Thyroid gland (tissue), 4 donors: ENCODE measurements around the gene RSRC2.

Experiments
- POLR2A ChIP-seq, 2 donors: fragments of 450-650 bp; IDR thresholded peaks; one replicate each; pipeline ENCODE4 v1.6.1; 2017; ENCODE audit warnings: antibody characterized with exemption in 2 of 2, mild to moderate bottlenecking in 2 of 2, moderate library complexity in 1 of 2
- TF ChIP-seq, protein P1 (sequence below), 6 experiments: fragments of 200-600 bp in 3 of 6; fragments of 450-650 bp in 3 of 6; sonication (generic) in 3 of 6; IDR thresholded peaks; one replicate each; pipeline ENCODE4 v1.5.1; 2016 to 2019; ENCODE audit warnings: antibody characterized with exemption in 6 of 6, mild to moderate bottlenecking in 2 of 6, inconsistent platforms in 1 of 6, moderate library complexity in 1 of 6

DNA sequence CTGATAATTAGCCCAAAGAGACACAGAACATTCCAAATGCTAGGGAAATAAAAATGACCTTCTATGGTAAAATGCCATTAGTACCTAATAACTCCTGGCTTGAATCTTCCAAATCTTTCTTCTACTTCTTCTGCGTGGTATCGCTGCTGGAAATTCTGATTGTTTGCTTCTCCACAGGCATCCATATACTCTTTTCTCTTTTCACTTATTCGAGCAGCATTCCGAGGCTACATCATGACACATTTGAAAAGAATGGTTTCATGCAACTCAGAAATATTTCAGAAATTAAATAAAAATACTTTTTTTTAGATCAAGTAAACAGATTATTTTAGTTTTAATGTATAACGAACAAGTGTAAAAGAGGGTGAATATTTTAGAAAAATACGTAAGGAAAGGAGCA lies 44.9 kb downstream of the RSRC2 start:
- TF ChIP-seq, protein P1, sequence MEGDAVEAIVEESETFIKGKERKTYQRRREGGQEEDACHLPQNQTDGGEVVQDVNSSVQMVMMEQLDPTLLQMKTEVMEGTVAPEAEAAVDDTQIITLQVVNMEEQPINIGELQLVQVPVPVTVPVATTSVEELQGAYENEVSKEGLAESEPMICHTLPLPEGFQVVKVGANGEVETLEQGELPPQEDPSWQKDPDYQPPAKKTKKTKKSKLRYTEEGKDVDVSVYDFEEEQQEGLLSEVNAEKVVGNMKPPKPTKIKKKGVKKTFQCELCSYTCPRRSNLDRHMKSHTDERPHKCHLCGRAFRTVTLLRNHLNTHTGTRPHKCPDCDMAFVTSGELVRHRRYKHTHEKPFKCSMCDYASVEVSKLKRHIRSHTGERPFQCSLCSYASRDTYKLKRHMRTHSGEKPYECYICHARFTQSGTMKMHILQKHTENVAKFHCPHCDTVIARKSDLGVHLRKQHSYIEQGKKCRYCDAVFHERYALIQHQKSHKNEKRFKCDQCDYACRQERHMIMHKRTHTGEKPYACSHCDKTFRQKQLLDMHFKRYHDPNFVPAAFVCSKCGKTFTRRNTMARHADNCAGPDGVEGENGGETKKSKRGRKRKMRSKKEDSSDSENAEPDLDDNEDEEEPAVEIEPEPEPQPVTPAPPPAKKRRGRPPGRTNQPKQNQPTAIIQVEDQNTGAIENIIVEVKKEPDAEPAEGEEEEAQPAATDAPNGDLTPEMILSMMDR (IDR thresholded peaks at IDR 0.05), result no peak
- no peak for TF ChIP-seq POLR2A (IDR thresholded peaks at IDR 0.05)
